Effector CD4-positive, alpha-beta T cell (primary cell): ENCODE results near the gene GTF2F2.
"Not testable (repeated sequence)": the region's sequence is repeated elsewhere in the genome, so short reads cannot be mapped to it uniquely, and the experiment has no call there.

Experiments
- DNase-seq: peaks from one replicate; pipeline ENCODE4 v3.0.0-alpha.2; 2020

GTF2F2 gene

DNA sequence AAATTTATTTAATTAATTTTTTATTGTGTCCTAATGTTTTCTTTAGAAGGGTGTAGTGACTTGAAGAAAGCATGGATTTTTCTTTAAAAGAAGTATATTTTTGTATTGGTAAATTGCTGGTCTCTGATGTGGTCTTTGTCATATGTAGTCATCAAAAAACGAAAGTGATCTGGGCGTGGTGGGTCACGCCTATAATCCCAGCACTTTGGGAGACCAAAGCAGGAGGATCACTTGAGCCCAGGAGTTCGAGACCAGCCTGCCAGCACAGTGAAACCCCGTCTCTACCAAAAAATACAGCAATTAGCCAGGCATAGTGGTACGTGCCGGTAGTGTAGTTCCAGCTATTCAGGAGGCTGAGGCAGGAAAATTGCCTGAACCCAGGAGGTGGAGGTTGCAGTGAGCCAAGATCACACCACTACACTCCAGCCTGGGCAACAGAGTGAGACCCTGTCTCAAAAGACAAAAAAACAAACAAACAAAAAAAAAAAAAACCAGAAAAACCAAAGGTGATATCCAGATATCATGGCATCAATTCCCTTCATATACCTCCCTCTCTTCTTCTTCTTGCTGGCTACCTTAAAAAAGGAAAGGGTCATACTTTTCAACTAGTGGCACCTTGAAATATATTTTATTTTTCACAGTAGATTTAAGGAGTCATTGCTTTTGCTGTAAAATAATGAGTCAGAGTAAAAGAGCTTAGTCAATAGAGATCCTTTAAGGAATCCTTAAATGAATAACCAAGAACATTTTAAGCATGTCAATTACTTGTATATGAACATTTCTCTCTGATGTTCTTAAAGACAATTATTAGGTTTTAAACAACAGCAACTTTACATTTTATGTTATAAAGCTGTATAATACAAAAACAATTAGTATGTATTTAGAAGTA, 60.6 kb downstream of the GTF2F2 start:
- DNase-seq, result no peak

GRCh38 chr13:45184693-45185092, 64.4 kb downstream of the GTF2F2 start:
- no peak for DNase-seq

DNA sequence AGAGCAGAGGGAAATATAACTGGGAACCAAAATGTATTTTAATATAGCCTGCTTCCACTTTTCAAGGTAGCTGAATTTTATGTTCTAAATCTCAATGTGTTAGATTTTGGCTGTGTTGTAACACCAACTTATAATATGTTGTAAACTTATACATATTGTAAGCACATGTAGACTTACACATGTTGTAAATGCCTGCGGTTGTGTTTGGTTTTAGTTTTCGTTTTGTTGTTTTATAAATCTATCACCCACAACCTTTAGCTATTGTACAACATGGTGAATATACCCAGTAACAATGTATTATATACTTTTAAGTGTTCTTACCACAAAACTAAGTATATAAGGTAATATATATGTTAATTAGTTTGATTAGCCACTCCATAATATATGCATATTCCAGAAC, 65.0 kb downstream of the GTF2F2 start:
- DNase-seq, result no peak

DNA sequence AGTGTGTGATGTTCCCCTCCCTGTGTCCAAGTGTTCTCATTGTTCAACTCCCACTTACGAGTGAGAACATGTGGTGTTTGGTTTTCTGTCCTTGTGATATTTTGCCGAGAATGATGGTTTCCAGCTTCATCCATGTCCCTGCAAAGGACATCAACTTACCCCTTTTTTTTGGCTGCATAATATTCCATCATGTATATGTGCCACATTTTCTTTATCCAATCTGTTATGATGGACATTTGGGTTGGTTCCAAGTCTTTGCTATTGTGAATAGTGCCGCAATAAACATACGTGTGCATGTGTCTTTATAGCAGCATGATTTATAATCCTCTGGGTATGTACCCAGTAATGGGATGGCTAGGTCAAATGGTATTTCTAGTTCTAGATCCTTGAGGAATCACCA, 68.8 kb downstream of the GTF2F2 start:
- DNase-seq, result not testable (repeated sequence)

- not testable (repeated sequence) for DNase-seq
These were observed 69.2 kb downstream of the GTF2F2 start for GRCh38 chr13:45189511-45189910.

GRCh38 chr13:45191874-45192273, 71.6 kb downstream of the GTF2F2 start:
- DNase-seq, result no peak

DNA sequence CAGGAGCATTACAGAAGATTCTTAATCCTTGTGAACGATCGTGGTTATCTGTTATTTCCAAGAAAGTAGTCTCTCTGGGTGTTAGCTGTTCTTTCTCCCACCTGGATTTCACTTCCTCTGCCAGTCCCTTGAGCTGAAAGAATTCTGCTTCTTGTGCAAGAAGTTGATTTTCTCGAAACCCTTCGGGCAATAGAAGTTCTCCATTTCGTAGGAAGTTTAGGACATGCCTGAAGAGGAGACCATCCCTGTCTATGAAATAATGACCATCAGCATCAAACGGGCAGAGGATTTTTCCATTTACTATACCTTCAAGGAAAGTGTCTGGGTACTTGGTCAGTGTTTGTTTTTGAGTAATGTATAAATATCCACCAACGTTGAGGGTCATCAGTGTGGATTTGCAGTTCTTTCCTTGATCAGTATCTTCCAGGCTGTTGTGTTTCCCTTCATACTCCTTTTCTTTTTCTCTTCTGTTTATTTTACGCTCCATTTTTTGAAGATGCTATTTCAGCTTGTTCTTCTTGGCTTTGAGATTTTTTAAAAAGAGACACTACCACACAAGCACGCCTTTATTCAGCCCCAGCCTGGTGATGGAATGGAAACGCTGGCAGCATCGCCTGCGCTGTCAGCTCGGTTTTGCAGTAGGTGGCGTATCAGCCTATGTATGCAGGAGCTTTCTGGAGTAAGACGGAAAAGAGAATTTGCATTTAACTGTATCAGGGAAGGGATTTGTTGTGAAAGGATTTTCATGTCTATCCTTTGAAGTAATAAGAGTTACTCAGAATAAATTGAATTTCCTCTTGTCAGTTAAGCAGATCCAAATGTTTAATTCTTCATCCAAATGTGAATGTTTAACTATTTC, 74.0 kb downstream of the GTF2F2 start:
- DNase-seq, result no peak

DNA sequence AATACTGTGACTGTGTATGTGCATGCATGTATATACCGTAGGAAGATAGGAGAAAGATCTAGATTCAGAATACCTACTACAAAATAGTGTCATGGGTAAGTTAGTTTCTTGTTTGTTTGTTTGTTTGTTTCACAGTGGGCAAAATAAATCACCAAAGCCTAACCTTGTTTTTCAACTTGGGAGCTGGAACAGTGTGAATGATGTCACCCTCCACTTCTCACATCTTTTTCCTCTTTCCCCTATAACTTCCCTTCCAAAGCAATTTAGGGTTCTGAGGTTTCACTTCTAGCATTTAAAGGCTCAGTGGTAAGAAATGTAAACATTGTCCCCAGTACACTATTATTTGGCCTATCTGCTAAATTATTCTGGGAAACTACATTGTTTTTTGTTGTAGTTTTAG, 75.1 kb downstream of the GTF2F2 start:
- no peak for DNase-seq

GRCh38 chr13:45196096-45196495, 75.8 kb downstream of the GTF2F2 start:
- no peak for DNase-seq

GRCh38 chr13:45196622-45197021, 76.3 kb downstream of the GTF2F2 start:
- DNase-seq, result no peak

DNA sequence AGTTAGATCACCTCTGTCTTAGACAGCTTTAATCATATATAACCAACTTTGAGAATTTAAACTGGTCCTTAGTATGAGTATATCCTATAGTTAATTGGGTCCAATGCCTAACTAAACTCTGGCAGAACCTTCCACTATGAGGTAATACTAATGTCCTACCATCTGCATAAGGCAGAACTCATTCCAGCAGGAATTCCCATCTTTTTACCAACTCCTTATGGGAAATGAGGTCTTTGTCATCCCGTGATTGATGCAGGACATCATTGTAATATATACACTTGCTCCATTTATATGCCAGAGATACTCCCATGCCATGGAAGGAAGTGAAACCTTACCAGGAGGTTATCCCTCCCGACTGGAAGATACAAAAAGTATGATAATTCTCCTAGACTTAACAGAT, 77.7 kb downstream of the GTF2F2 start:
- DNase-seq, result no peak

- no peak for DNase-seq
These were observed 78.6 kb downstream of the GTF2F2 start for GRCh38 chr13:45198924-45199323.

GRCh38 chr13:45199711-45200110, 79.4 kb downstream of the GTF2F2 start:
- DNase-seq, result no peak

DNA sequence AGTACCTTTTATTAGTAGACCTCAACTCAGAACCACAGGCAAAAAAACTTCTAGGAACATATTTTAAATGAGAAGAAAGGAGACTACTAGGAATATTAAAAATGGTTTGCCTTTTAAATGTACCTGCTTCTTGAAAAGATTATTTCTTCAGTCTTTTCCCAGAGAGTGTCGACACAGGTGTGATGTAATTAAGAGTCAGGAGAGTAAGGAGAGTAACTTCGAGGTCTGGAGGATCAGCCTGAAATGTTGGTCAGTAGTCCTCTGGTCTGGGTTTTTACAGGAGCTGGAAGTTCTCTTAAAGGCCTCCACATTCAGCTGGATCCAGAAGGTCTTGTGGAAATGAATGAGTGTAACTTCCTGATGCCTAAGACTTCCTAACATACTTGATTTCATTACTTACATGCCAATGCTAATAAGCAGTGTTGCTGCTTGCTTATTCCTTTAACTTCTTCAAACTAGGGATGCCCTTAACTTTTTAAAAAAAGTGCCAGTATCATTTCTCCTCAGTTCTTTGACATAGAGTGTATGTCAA, 80.5 kb downstream of the GTF2F2 start, which contains the start of gene KCTD4:
KCTD4 (minus strand) TSS at position 345 of the 532 bp plus-strand sequence. CDS start 6,478 bp downstream, outside the sequence.
- no peak for DNase-seq

DNA sequence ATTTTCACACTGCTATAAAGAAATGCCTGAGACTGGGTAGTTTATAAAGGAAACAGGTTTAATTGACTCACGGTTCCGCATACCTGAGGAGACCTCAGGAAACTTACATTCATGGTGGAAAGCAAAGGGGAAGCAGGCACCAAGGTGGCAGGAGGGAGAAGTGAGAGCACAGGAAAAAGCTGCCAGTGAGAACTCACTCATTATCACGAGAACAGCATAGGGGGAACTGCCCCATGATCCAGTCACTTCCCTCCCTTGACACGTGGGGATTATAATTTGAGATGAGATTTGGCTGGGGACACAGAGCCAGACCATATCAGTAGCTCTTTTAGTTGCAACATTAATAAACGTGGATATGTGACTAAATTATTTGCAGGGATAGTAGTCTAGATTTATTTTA, 84.8 kb downstream of the GTF2F2 start:
- DNase-seq, result no peak

- no peak for DNase-seq
These were observed 86.0 kb downstream of the GTF2F2 start for GRCh38 chr13:45206340-45206739.

GRCh38 chr13:45207319-45207718, 87.0 kb downstream of the GTF2F2 start:
- no peak for DNase-seq

- DNase-seq, result no peak
These were observed 87.8 kb downstream of the GTF2F2 start for GRCh38 chr13:45208132-45208531.

DNA sequence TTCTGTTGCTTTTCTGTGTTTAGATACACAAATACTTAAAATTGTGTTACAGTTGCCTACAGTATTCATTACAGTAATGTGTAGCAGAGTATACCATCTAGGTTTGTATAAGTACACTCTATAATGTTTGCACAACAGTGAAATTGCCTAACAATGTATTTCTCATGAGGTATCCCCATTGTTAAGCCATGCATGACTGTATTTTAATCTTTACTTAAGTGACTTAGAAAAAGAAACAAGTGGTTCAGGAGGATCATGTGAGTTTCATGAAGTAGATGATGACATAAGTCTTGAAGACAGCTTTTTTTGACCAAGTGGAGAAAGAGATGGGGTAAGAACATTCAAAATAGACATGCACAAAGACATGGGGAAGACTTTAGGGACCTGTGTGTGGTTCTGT, 88.9 kb downstream of the GTF2F2 start:
- no peak for DNase-seq

GRCh38 chr13:45215392-45216077, 95.2 kb downstream of the GTF2F2 start:
- DNase-seq, result no peak

GRCh38 chr13:45216193-45216592, 95.9 kb downstream of the GTF2F2 start:
- no peak for DNase-seq

- DNase-seq, result no peak
These were observed 98.4 kb downstream of the GTF2F2 start for GRCh38 chr13:45218689-45219088.
